ENCODE data around the gene SOCS6. TPM values are rescaled to one million over a fixed set of nuclear protein-coding genes. Genes with fewer than 3 reads are reported as not detected.

The SOCS6 gene
- total RNA-seq = 15.7 and 26.9 TPM in 2 replicates

DNA sequence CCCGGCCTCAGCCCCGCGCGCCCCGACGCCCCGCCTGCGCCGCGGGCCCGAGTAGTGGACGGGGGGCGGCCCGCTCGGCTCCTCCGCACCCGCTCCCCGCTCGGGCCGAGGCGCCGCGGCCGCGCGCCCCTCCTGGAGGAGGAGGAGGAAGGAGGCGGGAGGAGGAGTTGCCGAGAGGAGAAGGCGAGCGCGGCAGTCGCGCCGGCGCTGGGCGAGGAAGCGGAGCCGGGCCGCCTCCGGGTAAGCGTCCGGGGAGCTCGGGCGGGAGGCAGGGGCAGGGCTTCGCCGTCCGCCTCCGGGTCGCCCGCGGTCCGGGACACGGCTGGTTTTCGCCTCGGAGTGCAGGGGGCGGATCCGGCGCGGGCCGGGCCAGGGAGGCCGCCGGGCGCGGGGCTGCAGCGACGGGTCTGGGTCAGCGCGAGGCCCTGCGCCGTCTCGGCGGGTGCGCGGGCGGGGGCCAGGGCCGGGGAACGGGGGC is at the start of gene SOCS6:
TSS of gene SOCS6 (plus strand) at position 195 of the 478 bp plus-strand sequence. CDS start 35,624 bp downstream, outside the sequence.

Other genes starting within 250 kb of the SOCS6 start
- 10.7 and 21.3 TPM in 2 replicates for gene RTTN, start 83.4 kb upstream of the SOCS6 start, total RNA-seq